GM19351 (cell line): ENCODE data around the gene NRSN2.
A peak's percentile ranks its signal among the peaks of the same experiment; 100 is the strongest.
"Not testable (repeated sequence)": the region's sequence is repeated elsewhere in the genome, so short reads cannot be mapped to it uniquely, and the experiment has no call there.

ENCODE experiments used
- ATAC-seq: cut with Tn5 transposase; IDR thresholded peaks from one replicate; pipeline ENCODE4 v1.9.1; 2021; ENCODE audit warnings: mild to moderate bottlenecking, moderate library complexity; ENCODE audit not compliant: unreplicated experiment

NRSN2 gene

DNA sequence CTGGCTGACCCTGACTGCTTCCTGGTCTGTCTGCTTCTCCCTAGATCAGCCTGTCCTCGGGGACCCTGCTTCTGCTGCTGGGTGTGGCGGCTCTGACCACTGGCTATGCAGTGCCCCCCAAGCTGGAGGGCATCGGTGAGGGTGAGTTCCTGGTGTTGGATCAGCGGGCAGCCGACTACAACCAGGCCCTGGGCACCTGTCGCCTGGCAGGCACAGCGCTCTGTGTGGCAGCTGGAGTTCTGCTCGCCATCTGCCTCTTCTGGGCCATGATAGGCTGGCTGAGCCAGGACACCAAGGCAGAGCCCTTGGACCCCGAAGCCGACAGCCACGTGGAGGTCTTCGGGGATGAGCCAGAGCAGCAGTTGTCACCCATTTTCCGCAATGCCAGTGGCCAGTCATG is 6.3 kb downstream of the NRSN2 start:
- no peak for ATAC-seq

DNA sequence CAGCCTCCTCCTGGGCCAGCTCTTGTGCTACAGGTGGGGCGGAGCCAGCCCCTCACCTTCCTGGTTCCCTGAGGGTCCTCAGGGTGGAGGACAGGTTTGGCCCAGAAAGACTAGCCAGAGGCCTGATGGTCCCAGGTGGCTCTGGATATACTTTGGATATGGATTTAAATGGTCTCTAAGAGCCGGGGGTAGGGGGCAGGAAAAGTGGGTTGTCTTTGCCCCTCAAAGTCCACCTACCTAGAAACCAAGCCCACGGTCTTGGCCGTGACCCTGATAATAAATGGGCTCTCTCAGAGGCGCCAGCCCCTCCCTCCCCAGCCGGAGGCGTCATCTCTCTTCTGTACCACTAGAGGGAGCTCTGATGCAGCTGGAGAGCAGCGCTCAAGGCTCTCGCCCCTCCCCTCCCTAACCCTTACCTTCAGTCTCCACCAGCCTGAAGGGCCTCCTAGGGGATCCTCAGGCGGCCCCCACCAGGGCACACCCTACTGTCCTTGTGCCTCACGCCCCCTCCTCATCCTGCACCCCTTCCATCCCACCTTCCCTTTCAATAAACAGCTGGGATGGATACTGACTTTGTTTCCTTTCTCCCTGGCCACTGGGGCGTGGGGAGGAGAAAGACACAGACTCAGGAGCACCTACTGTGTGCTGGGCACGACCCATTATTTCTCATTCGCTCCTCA is 7.5 kb downstream of the NRSN2 start:
- peak; percentile 98 for ATAC-seq

DNA sequence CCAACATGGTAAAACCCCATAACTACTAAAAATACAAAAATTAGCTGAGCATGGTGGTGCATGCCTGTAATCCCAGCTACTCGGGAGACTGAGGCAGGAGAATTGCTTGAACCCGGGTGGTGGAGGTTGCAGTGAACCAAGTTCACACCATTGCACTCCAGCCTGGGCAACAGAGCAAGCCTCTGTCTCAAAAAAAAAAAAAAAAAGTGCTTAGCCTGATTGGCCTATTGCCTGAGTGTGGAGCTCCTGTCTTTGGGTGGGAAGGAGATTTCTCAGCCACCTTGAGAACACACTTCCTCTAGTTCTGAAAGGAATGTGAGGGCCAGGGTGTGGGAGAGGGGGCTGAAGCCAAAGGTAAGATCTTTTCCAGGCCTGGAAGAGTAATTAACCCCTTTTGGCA is 9.2 kb downstream of the NRSN2 start:
- ATAC-seq = not testable (repeated sequence)

GRCh38 chr20:356745-357144 is 9.8 kb downstream of the NRSN2 start:
- ATAC-seq = no peak

GRCh38 chr20:358891-359555 is 12.1 kb downstream of the NRSN2 start:
- no peak for ATAC-seq

DNA sequence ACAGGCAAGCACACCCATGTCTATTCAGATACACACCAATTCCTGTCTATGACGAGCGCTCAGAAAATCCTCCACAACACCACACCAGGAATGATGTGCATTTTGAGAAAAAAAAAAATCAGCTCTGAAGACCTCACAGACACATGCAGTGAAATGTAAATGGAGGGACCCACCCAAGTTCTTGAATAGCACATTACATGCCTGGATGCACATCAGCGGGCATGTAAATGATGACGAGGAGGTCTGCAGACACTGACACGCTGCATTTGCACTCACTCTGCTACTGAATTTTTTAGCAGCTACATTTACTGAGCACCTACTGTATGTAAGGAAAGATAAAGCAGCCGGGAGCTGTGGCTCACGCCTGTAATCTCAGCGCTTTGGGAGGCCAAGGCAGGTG is 14.7 kb downstream of the NRSN2 start:
- peak; percentile 67 for ATAC-seq

GRCh38 chr20:362271-363254 is 15.7 kb downstream of the NRSN2 start:
- no peak for ATAC-seq

DNA sequence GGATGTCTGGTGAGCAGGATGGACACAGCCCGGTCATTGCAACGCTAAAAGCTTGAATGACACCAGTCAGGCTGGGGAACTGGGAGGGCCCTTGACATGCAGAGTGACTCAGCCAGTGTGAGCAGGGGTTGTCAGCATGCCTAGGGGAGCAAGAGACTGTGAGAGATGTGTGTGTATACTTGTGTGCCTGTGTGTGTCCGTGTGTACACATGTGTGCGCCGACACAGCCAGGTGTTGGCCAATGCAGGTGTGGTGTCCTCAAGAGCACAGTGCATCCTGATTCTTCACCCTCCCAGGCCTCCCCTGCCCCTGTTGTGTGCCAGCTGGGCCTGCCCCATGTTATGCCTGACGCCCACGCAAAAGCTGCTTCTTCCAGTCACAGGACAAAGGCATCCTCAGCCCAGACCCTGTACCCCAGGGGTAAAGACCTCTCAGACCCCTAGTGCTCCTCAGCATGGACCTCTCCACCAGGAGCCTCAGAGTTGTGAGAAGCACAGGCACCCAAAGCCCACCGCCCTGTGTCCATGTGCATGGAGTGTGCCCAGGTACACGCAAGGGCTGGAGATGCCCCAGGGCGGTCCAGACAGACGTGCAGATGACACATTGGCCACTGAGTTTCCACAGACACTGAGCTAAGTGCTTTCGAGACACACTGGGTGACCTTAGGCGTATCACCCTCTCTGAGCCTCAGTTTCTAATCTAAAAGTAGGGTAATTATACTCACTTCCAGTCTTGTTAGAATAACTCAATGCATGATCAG is 16.6 kb downstream of the NRSN2 start:
- ATAC-seq = no peak

GRCh38 chr20:364905-365794 is 18.2 kb downstream of the NRSN2 start:
- ATAC-seq = no peak

DNA sequence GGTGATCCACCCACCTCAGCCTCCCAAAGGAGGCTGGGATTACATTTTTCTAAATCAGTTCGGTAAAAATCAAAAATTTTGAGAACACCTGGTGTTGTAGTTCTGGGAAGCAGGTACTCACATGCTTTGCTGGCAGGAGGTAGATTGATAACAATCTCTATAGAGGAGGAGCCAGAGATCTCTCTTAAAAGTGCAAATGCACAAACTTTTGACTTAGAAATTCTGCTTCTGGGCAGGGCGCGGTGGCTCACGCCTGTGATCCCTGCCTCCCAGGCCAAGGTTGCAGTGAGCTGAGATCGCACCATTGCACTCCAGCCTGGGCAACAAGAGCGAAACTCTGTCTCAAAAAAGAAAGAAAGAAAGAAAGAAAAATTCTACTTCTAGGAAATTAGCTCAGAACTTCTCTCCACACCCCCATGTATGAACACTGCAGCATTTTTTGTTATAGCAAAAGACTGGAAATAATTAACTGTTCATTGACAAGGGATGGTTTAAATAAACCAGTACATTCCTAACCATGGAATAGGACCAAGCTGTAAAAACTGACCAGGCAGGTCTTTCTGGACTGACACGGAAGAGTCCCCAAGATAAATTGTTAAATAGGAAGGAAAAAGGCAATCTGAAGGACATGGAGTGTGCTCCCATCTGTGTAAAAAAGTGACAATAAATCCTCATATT is 19.3 kb downstream of the NRSN2 start:
- no peak for ATAC-seq

- ATAC-seq = no peak
Observed at GRCh38 chr20:366719-367485, 20.0 kb downstream of the NRSN2 start.

- no peak for ATAC-seq
Observed at GRCh38 chr20:367486-367887, 20.6 kb downstream of the NRSN2 start.

DNA sequence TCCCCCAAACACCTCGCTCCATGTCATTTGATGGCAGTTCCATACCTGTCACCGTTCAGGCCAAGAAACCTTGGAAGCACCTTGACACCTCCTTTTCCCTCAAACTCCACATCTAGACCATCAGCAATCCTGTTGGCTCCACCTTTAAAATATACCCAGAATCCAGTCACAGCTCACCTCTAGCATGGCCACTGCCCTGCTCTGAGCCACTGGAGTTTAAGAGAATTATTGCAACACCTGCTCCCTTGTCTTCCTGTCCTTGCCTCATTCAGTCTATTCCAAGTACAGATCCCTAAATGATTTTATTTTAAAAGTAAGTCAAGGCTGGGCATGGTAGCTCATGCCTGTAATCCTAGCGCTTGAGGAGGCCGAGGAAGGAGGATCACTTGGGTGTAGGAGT is 22.0 kb downstream of the NRSN2 start:
- no peak for ATAC-seq

DNA sequence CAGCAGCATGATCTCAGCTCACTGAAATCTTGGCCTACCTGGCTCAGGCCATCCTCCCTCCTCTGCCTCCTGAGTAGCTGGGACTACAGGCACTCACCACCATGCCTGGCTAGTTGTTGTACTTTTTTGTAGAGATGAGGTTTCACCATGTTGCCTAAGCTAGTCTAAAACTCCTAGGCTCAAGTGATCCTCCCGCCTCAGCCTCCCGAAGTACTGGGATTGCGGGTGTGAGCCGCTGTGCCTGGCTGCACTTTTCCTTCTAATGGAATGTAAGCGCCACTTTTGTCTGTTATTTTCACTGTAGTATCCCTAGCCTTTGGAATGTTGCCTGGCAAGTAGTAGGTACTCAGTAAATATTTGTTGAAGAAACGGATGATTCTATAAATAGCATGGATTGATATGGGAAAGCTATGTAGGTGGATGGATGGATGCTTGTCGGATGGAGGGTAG is 23.3 kb downstream of the NRSN2 start:
- no peak for ATAC-seq

DNA sequence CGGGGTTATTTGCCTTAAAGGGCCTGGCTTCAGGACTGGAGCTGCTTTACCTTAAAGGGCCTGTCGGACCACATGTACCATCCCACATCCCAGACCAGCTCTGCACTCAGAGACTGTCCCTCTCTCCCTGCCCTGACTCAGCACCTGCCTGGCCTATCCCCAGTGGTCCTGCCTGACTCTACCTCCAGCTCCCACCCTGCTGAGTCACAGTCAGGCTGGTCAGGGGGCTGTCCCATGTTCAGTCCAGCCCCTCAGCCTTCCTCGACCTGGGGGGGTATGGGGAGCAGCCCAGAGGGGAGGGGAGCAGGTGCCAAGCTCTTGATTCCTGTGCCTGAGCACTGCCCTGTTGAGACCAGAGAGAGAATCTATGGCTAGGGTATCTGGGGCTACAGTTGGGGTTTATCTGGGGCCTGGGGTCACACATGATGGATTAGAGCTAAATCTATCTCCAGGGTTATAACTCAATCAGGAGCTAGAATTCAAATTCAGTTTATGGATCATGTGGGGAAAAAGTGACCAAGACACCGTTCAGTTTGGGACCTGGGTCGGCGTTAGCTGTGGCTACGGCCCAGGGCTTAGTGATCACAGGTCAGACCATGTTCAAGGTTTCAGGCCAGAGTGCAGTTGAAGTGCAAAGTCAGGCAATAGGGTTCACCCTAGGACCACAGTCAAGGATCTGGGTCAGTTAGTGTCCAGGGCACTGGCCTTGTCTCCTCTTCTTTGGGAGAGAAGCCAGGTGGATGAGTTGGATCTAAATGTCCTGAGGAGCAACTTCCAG is 24.3 kb downstream of the NRSN2 start:
- no peak for ATAC-seq

GRCh38 chr20:371755-372542 is 25.0 kb downstream of the NRSN2 start:
- ATAC-seq = no peak

DNA sequence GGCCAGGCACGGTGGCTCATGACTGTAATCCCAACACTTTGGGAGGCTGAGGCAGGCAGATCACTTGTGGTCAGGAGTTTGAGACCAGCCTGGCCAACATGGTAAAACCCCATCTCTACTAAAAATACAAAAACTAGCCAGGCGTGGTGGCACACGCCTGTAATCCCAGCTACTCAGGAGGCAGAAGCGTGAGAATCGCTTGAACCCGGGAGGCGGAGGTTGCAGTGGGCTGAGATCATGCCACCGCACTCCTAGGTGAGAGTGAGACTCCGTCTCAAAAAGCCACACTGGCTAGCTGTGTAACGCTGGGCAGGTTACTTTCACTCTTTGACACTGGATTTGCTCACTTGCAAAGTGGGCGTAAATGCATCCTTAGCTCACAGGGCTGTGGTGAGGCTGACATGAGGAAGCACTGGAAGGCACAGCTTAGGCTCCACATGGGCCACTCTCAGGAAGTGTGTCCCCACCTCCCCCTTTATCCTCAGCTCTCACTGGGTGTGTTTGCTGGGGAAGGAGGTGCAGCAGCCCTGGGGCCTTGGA is 25.7 kb downstream of the NRSN2 start:
- not testable (repeated sequence) for ATAC-seq
